ENCODE data around the gene CMYA5.

Gene CMYA5

GRCh38 chr5:79834754-79835714 lies 145.4 kb downstream of the CMYA5 start:
- DNase-seq (ENCODE audit: low read depth, low spot score), result no peak

- DNase-seq (ENCODE audit: low read depth, low spot score), result no peak
Observed at GRCh38 chr5:79837761-79838551, 148.3 kb downstream of the CMYA5 start.

GRCh38 chr5:79840084-79840990 lies 150.7 kb downstream of the CMYA5 start:
- no peak for DNase-seq (ENCODE audit: low read depth, low spot score)

GRCh38 chr5:79841172-79841571 lies 151.5 kb downstream of the CMYA5 start:
- no peak for DNase-seq (ENCODE audit: low read depth, low spot score)

GRCh38 chr5:79842006-79842881 lies 152.6 kb downstream of the CMYA5 start:
- DNase-seq (ENCODE audit: low read depth, low spot score), result no peak

GRCh38 chr5:79842991-79843390 lies 153.4 kb downstream of the CMYA5 start:
- DNase-seq (ENCODE audit: low read depth, low spot score), result no peak

GRCh38 chr5:79843450-79844388 lies 154.1 kb downstream of the CMYA5 start:
- DNase-seq (ENCODE audit: low read depth, low spot score), result no peak

- no peak for DNase-seq (ENCODE audit: low read depth, low spot score)
Observed at GRCh38 chr5:79844571-79844970, 154.9 kb downstream of the CMYA5 start.

GRCh38 chr5:79845448-79846197 lies 156.0 kb downstream of the CMYA5 start:
- no peak for DNase-seq (ENCODE audit: low read depth, low spot score)

GRCh38 chr5:79846198-79846521 lies 156.5 kb downstream of the CMYA5 start:
- no peak for DNase-seq (ENCODE audit: low read depth, low spot score)

- no peak for DNase-seq (ENCODE audit: low read depth, low spot score)
Observed at GRCh38 chr5:79847561-79847960, 157.9 kb downstream of the CMYA5 start.

GRCh38 chr5:79849061-79849460 lies 159.4 kb downstream of the CMYA5 start:
- DNase-seq (ENCODE audit: low read depth, low spot score), result no peak
